Activated CD8-positive, alpha-beta T cell treated with anti-CD3 and anti-CD28 coated beads, Interleukin-2, amount 10 ng/mL, durations not matched to agents 7 days and 5 days (primary cell): ENCODE data around the gene NCAN. TPM values are rescaled to one million over a fixed set of nuclear protein-coding genes. Genes with fewer than 3 reads are reported as not detected.

ENCODE experiments used
- ATAC-seq: fragments of 150-1000 bp; cut with Tn5 transposase; one replicate; pipeline ENCODE4 v1.10.0; 2021; ENCODE audit warnings: moderate library complexity
- CTCF ChIA-PET: fragments of 350-600 bp; sonication (Branson Sonifier 250); formaldehyde crosslinking; loops from one replicate; lab custom pipeline; 2021; ENCODE audit warnings: antibody characterized with exemption; lab: Charles Lee
- POLR2A ChIA-PET: fragments of 350-600 bp; sonication (Branson Sonifier 250); formaldehyde crosslinking; loops from one replicate; lab custom pipeline; 2021; ENCODE audit warnings: antibody characterized with exemption; lab: Charles Lee
- DNase-seq: peaks from one replicate; pipeline ENCODE4 v3.0.0-alpha.2; 2020
- H3K27ac Mint-ChIP-seq: one replicate; pipeline ENCODE4 v1.8.0; 2021; ENCODE audit warnings: mild to moderate bottlenecking, mixed read lengths
- H3K27me3 Mint-ChIP-seq: one replicate; pipeline ENCODE4 v1.8.0; 2021; ENCODE audit warnings: low read depth, mixed read lengths
- H3K36me3 Mint-ChIP-seq: one replicate; pipeline ENCODE4 v1.8.0; 2021; ENCODE audit warnings: low read depth, mixed read lengths
- H3K4me1 Mint-ChIP-seq: one replicate; pipeline ENCODE4 v1.8.0; 2021; ENCODE audit warnings: low read depth, mixed read lengths
- H3K4me3 Mint-ChIP-seq: one replicate; pipeline ENCODE4 v1.8.0; 2021; ENCODE audit warnings: mild to moderate bottlenecking, mixed read lengths
- H3K9me3 Mint-ChIP-seq: one replicate; pipeline ENCODE4 v1.8.0; 2022; ENCODE audit warnings: mixed read lengths; ENCODE audit not compliant: insufficient read depth
- total RNA-seq, 2 experiments: library from RNA; stranded (reverse); gene quantifications; one replicate each; pipeline ENCODE4 v1.2.3, GENCODE V29; 2021

NCAN gene
- total RNA-seq, 2 experiments from 2014 or later: not detected

- no peaks in the 10 kb centered on the region for H3K4me1 Mint-ChIP-seq
- H3K27ac Mint-ChIP-seq: no peak overlapping the region
- CTCF ChIA-PET: no interaction called here
- DNase-seq: no peak
- H3K36me3 Mint-ChIP-seq: peaks cover 31% of the 10 kb centered on the region
- no peak for ATAC-seq
- no peak overlapping the region for H3K4me3 Mint-ChIP-seq
- POLR2A ChIA-PET: no interaction called here
- H3K27me3 Mint-ChIP-seq: no peaks in the 10 kb centered on the region
- no peaks in the 10 kb centered on the region for H3K9me3 Mint-ChIP-seq
These were observed 32.0 kb upstream of the NCAN start for GRCh38 chr19:19179548-19180441.

GRCh38 chr19:19181488-19181998 is 30.2 kb upstream of the NCAN start:
- CTCF ChIA-PET: interaction anchor here (0.9 kb wide), 1 partner anchor 41 kb away, joined by 3 read pairs; no protein-coding TSS in a partner anchor
- POLR2A ChIA-PET: no interaction called here
- Mint-ChIP-seq H3K36me3 (peaks cover 39% of the 10 kb centered on the region), H3K27me3 (no peaks in the 10 kb centered on the region), H3K4me1 (peaks cover 5% of the 10 kb centered on the region), H3K4me3 (no peak overlapping the region), H3K27ac (no peak overlapping the region), H3K9me3 (no peaks in the 10 kb centered on the region)
- ATAC-seq (no peak), DNase-seq (no peak)

- POLR2A ChIA-PET: no interaction called here
- peaks cover 44% of the 10 kb centered on the region for H3K36me3 Mint-ChIP-seq
- no peaks in the 10 kb centered on the region for H3K27me3 Mint-ChIP-seq
- peak; percentile 81 for ATAC-seq
- H3K4me1 Mint-ChIP-seq: peaks cover 26% of the 10 kb centered on the region
- no peaks in the 10 kb centered on the region for H3K9me3 Mint-ChIP-seq
- H3K27ac Mint-ChIP-seq: no peak overlapping the region
- peak; percentile 75 for DNase-seq
- CTCF ChIA-PET: interaction anchor here (0.5 to 1.6 kb wide), 5 partner anchors 9 to 155 kb away, joined by 3 to 4 read pairs (median 3); partner anchors contain the start of gene NR2C2AP
- H3K4me3 Mint-ChIP-seq: no peak overlapping the region
These were observed 25.7 kb upstream of the NCAN start for GRCh38 chr19:19185853-19186740.

- POLR2A ChIA-PET: no interaction called here
These were observed 25.0 kb upstream of the NCAN start for GRCh38 chr19:19186742-19187141.

GRCh38 chr19:19191768-19192077 is 20.0 kb upstream of the NCAN start:
- CTCF ChIA-PET: interaction anchor here (0.7 to 1.6 kb wide), 5 partner anchors 17 to 639 kb away, joined by 3 to 8 read pairs (median 4); no protein-coding TSS in a partner anchor

More at GRCh38 chr19:19186742-19187141, 25.0 kb upstream of the NCAN start:
- H3K4me1 Mint-ChIP-seq: peaks cover 29% of the 10 kb centered on the region
- H3K27me3 Mint-ChIP-seq: no peaks in the 10 kb centered on the region
- no peak overlapping the region for H3K27ac Mint-ChIP-seq
- H3K4me3 Mint-ChIP-seq: no peak overlapping the region
- ATAC-seq (no peak), DNase-seq (no peak)
- H3K36me3 Mint-ChIP-seq: peaks cover 39% of the 10 kb centered on the region
- H3K9me3 Mint-ChIP-seq: no peaks in the 10 kb centered on the region
- CTCF ChIA-PET: interaction anchor here (1.6 kb wide), 1 partner anchor 12 kb away, joined by 4 read pairs; no protein-coding TSS in a partner anchor

GRCh38 chr19:19192078-19192882 is 19.5 kb upstream of the NCAN start, which contains the start of the genes BORCS8 and RFXANK:
Gene BORCS8 (minus strand): TSS chr19:19192152. CDS start chr19:19192117, 35 bp downstream.
Gene RFXANK (plus strand): TSS chr19:19192258. CDS start chr19:19193947, 1,689 bp downstream.
- Mint-ChIP-seq H3K36me3 (peaks cover 25% of the 10 kb centered on the region), H3K27me3 (no peaks in the 10 kb centered on the region), H3K27ac (peak within 1 kb of the TSS; percentile 99), H3K4me3 (peak within 1 kb of the TSS; percentile 87), H3K4me1 (peaks cover 36% of the 10 kb centered on the region), H3K9me3 (no peaks in the 10 kb centered on the region)
- ChIA-PET CTCF (interaction anchor here (1.0 to 2.1 kb wide), 6 partner anchors 11 to 299 kb away, joined by 4 to 8 read pairs (median 4); partner anchors contain the start of gene NR2C2AP), POLR2A (interaction anchor here (0.7 to 3.2 kb wide), 6 partner anchors 10 to 1445 kb away, joined by 3 to 55 read pairs (median 4); partner anchors contain the start of genes COPE, DDX49 and NR2C2AP)
- DNase-seq: peak; percentile 100
- ATAC-seq: peak; percentile 91

More at GRCh38 chr19:19191768-19192077, 20.0 kb upstream of the NCAN start:
- DNase-seq: no peak
- POLR2A ChIA-PET: interaction anchor here (0.7 to 3.2 kb wide), 5 partner anchors 10 to 1444 kb away, joined by 3 to 55 read pairs (median 3); partner anchors contain the start of genes COPE, DDX49 and NR2C2AP
- H3K27me3 Mint-ChIP-seq: no peaks in the 10 kb centered on the region
- no peak for ATAC-seq
- H3K27ac Mint-ChIP-seq: peak overlapping the region; percentile 99
- no peaks in the 10 kb centered on the region for H3K9me3 Mint-ChIP-seq
- H3K36me3 Mint-ChIP-seq: peaks cover 27% of the 10 kb centered on the region
- peak overlapping the region; percentile 87 for H3K4me3 Mint-ChIP-seq
- H3K4me1 Mint-ChIP-seq: peaks cover 39% of the 10 kb centered on the region

- Mint-ChIP-seq H3K27me3 (no peaks in the 10 kb centered on the region), H3K4me1 (peaks cover 36% of the 10 kb centered on the region)
These were observed 18.8 kb upstream of the NCAN start for GRCh38 chr19:19192910-19193423.

GRCh38 chr19:19193926-19194325 is 17.8 kb upstream of the NCAN start:
- CTCF ChIA-PET: interaction anchor here (2.1 kb wide), 1 partner anchor 9 kb away, joined by 8 read pairs; the partner anchor contains the start of gene NR2C2AP
- H3K4me3 Mint-ChIP-seq: peak overlapping the region; percentile 87
- H3K27me3 Mint-ChIP-seq: no peaks in the 10 kb centered on the region
- peak overlapping the region; percentile 78 for H3K27ac Mint-ChIP-seq
- no peak for ATAC-seq
- DNase-seq: no peak
- H3K36me3 Mint-ChIP-seq: peaks cover 31% of the 10 kb centered on the region
- H3K9me3 Mint-ChIP-seq: no peaks in the 10 kb centered on the region
- H3K4me1 Mint-ChIP-seq: peaks cover 36% of the 10 kb centered on the region
- POLR2A ChIA-PET: interaction anchor here (3.2 kb wide), 1 partner anchor 8 kb away, joined by 55 read pairs; the partner anchor contains the start of gene NR2C2AP

More at GRCh38 chr19:19192910-19193423, 18.8 kb upstream of the NCAN start:
- no peak for DNase-seq
- H3K9me3 Mint-ChIP-seq: no peaks in the 10 kb centered on the region
- peak overlapping the region; percentile 87 for H3K4me3 Mint-ChIP-seq
- peak; percentile 17 for ATAC-seq
- H3K27ac Mint-ChIP-seq: peak overlapping the region; percentile 99
- H3K36me3 Mint-ChIP-seq: peaks cover 29% of the 10 kb centered on the region
- ChIA-PET POLR2A (interaction anchor here (1.4 to 3.2 kb wide), 3 partner anchors 9 to 273 kb away, joined by 4 to 55 read pairs (median 4); partner anchors contain the start of genes COPE, DDX49 and NR2C2AP), CTCF (interaction anchor here (0.7 to 2.1 kb wide), 5 partner anchors 10 to 298 kb away, joined by 3 to 8 read pairs (median 4); partner anchors contain the start of gene NR2C2AP)

GRCh38 chr19:19201697-19202630 is 9.8 kb upstream of the NCAN start:
- ChIA-PET CTCF (interaction anchor here (1.6 kb wide), 2 partner anchors 9 to 27 kb away, joined by 4 to 8 read pairs; no protein-coding TSS in a partner anchor), POLR2A (interaction anchor here (0.6 to 3.9 kb wide), 2 partner anchors 9 to 892 kb away, joined by 4 to 55 read pairs; partner anchors contain the start of genes BORCS8 and RFXANK)
- H3K36me3 Mint-ChIP-seq: peaks cover 35% of the 10 kb centered on the region
- peak overlapping the region; percentile 95 for H3K4me3 Mint-ChIP-seq
- ATAC-seq: no peak
- peaks cover 3% of the 10 kb centered on the region for H3K27me3 Mint-ChIP-seq
- H3K27ac Mint-ChIP-seq: peak overlapping the region; percentile 89
- no peak for DNase-seq
- peaks cover 36% of the 10 kb centered on the region for H3K4me1 Mint-ChIP-seq
- H3K9me3 Mint-ChIP-seq: no peaks in the 10 kb centered on the region
